ENCODE measurements around the gene PAQR8.
"Not testable (repeated sequence)": the region's sequence is repeated elsewhere in the genome, so short reads cannot be mapped to it uniquely, and the experiment has no call there.

Gene PAQR8

GRCh38 chr6:52415333-52415732 lies 53.4 kb downstream of the PAQR8 start:
- DNase-seq, result no peak

- DNase-seq, result no peak
These were observed 54.1 kb downstream of the PAQR8 start for GRCh38 chr6:52415917-52416628.

- DNase-seq, result no peak
These were observed 54.7 kb downstream of the PAQR8 start for GRCh38 chr6:52416629-52417151.

DNA sequence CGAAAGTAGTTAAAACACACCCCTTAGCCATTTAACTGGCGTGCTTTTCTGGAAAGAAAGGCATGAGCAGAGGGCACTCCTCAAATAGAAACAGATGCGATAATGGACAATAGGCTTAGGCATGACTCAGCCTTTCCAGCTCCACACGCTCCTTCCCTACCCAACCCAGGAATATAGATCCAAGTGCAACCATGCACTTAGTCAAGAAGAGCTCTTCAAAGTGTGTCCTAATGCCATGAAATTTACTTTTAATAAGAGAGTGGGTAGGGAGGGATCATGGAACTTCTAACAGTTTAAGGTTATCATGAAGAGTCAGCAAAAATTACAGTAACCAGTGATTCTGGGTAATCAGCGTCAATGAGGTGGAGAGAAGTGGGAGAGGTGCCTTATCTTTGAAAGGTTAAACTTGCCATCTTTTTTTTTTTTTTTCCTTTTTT lies 55.7 kb downstream of the PAQR8 start:
- DNase-seq, result no peak

- DNase-seq, result no peak
These were observed 56.7 kb downstream of the PAQR8 start for GRCh38 chr6:52418606-52419005.

- DNase-seq, result peak; percentile 99
These were observed 58.1 kb downstream of the PAQR8 start, which contains the start of gene EFHC1 for GRCh38 chr6:52419809-52420667. Gene EFHC1 (plus strand): TSS chr6:52420342. CDS start chr6:52420411, 69 bp downstream.

DNA sequence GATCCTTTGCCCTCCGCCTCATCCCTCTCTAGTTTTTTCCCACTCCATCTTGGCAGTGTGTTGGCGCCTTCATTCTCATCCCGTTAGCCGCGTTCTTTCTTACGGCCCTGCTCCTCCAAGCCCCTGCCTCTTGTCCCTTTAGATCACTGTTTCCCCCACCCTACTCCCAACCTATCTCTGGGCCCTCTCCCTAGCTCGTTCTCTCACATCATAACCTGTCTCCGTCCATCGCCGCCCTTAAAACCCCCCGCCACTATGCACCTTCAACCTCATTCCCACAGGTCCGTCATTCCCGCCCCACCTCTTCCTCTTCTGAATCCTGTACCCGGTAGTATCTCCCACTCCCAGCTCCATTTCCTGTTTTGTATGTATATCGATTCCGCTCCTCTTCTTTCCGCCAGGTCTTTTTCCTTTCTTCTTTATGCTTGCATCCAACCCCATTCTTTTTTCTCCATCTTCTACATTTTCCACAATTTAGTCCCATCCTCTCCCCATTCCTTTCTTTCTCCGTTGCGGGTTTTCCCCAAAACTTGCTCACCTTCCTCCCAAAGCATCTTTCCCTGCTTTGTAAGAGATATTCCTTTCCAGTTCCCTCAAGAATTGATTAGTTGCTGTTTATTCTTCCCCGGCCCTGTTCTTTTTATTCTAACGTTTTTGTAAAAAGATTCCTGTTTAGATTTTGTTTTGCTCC lies 58.9 kb downstream of the PAQR8 start:
- peak; percentile 45 for DNase-seq

GRCh38 chr6:52422156-52422555 lies 60.2 kb downstream of the PAQR8 start:
- DNase-seq, result no peak

DNA sequence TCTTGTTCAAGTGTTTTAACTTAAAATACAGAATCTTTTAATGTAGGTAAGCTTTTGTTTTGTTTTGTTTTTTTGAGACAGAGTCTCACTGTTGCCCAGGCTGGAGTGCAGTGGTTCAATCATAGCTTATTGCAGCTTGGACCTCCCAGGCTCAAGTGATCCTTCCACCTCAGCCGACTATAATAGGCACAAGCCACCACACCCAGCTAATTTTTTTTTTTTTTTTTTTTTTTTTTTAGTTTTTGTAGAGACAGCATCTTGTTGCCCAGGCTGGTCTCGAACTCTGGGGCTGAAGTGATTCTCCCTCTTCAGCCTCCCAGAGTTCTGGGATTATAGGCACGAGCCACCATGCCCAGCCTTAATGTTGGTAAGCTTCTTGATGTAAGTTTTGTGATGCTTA lies 61.5 kb downstream of the PAQR8 start:
- no peak for DNase-seq

- peak; percentile 30 for DNase-seq
These were observed 62.0 kb downstream of the PAQR8 start for GRCh38 chr6:52423971-52424381.

DNA sequence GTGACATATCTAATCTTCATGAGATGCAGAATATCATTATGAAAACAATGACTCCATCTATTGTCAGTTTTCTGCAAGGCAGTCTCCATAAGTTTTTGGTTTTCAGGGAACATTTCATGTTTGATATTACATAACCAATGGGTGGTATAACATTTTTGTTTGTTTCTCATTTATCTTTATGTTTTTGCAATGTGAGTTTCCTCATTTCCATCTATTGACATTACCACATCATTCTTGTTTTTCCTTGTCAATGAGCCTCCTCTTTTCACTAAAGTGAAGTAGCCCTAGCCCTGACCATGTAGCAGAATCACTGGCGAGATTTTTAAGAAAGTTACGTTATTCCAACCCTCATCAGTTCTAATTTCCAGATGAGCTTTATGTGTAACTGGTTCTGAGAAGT lies 62.6 kb downstream of the PAQR8 start:
- DNase-seq, result no peak

GRCh38 chr6:52426667-52427066 lies 64.7 kb downstream of the PAQR8 start:
- DNase-seq, result no peak

DNA sequence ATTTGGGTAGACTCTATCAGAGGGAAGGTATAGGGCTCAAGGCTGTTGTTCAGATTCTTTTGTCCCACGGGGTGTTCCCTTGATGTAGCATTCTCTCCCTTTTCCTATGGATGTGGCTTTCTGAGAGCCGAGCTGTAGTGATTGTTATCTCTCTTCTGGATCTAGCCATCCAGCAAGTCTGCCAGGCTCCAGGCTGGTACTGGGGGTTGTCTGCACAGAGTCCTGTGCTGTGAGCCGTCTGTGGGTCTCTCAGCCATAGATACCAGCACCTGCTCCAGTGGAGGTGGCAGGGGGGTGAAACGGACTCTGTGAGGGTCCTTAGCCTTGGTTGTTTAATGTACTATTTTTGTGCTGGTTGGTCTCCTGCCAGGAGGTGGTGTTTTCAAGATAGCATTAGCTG lies 71.3 kb downstream of the PAQR8 start:
- DNase-seq, result not testable (repeated sequence)

GRCh38 chr6:52435345-52435744 lies 73.4 kb downstream of the PAQR8 start:
- DNase-seq, result no peak

GRCh38 chr6:52438926-52439325 lies 77.0 kb downstream of the PAQR8 start:
- DNase-seq, result no peak

- DNase-seq, result no peak
These were observed 92.6 kb downstream of the PAQR8 start for GRCh38 chr6:52454556-52454955.

- no peak for DNase-seq
These were observed 95.1 kb downstream of the PAQR8 start for GRCh38 chr6:52457096-52457495.

Measured in T1000 (cell line).